ENCODE data around the gene LYPLA2. TPM values are rescaled to one million over a fixed set of nuclear protein-coding genes. Genes with fewer than 3 reads are reported as not detected.
"Not testable (repeated sequence)": the region's sequence is repeated elsewhere in the genome, so short reads cannot be mapped to it uniquely, and the experiment has no call there.

Gene LYPLA2
- total and polyA plus RNA-seq, 2 donors, result 15.8 to 40.6 TPM

DNA sequence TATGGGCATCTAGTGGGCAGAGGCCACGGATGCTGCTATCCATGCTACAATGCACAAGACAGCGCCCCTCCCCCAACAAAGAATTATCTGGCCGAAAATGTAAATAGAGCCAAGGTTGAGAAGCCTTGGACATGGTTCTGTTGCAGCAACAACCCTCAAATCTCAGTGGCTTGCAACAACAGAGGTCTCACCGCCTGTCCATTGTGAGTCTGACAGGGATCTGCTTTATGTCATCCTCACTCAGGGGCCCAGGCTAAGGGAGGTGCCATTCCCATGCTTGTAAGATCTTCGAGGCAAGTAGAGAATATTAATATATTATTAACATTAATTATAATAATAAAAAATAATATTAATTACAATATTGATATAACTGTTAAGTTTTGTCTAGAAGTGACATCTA, 22.2 kb upstream of the LYPLA2 start:
- 60% methylated on average over 5 of the region's 5 CpGs for WGBS
- H3K4me3 ChIP-seq (ENCODE audit: low read depth, low read length), result no peak overlapping the region
- DNase-seq (ENCODE audit: extremely low spot score), result no peak
- H3K4me1 ChIP-seq (ENCODE audit: insufficient read depth), result no peaks in the 10 kb centered on the region
- H3K36me3 ChIP-seq (ENCODE audit: insufficient read depth), result no peaks in the 10 kb centered on the region
- H3K27ac ChIP-seq (ENCODE audit: low read depth), result no peak overlapping the region

- Histone ChIP-seq H3K4me1 (ENCODE audit: insufficient read depth) (no peaks in the 10 kb centered on the region), H3K27ac (ENCODE audit: low read depth) (no peak overlapping the region), H3K4me3 (ENCODE audit: low read depth, low read length) (no peak overlapping the region), H3K36me3 (ENCODE audit: insufficient read depth) (no peaks in the 10 kb centered on the region)
- WGBS, result 14% methylated on average over 14 of the region's 14 CpGs
- no peak for DNase-seq (ENCODE audit: extremely low spot score)
Observed at GRCh38 chr1:23772049-23772853, 18.7 kb upstream of the LYPLA2 start.

DNA sequence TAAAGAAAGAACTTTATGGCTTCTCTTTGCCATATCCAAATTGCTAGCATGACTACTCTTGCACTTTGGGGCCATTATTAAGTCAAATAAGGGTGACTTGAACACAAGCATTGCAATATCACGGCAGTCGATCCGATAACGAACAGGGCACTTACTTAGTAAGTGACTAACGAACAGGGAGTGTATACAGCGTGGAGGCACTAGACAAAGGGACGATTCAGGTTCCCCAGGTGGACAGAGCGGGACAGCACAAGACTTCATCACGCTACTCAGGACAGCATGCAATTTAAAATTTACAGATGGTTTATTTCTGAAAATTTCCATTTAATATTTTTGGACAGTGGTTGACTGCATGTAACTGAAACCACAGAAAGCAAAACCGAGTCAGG, 18.1 kb upstream of the LYPLA2 start:
- Histone ChIP-seq H3K27ac (ENCODE audit: low read depth) (no peak overlapping the region), H3K4me1 (ENCODE audit: insufficient read depth) (no peaks in the 10 kb centered on the region), H3K36me3 (ENCODE audit: insufficient read depth) (no peaks in the 10 kb centered on the region), H3K4me3 (ENCODE audit: low read depth, low read length) (no peak overlapping the region)
- 89% methylated on average over 10 of the region's 10 CpGs for WGBS
- DNase-seq (ENCODE audit: extremely low spot score), result no peak

- WGBS, result 75% methylated on average over 6 of the region's 6 CpGs
- DNase-seq (ENCODE audit: extremely low spot score), result no peak
- Histone ChIP-seq H3K4me1 (ENCODE audit: insufficient read depth) (no peaks in the 10 kb centered on the region), H3K27ac (ENCODE audit: low read depth) (no peak overlapping the region), H3K36me3 (ENCODE audit: insufficient read depth) (no peaks in the 10 kb centered on the region), H3K4me3 (ENCODE audit: low read depth, low read length) (no peak overlapping the region)
Observed at GRCh38 chr1:23774174-23774880, 16.6 kb upstream of the LYPLA2 start.

DNA sequence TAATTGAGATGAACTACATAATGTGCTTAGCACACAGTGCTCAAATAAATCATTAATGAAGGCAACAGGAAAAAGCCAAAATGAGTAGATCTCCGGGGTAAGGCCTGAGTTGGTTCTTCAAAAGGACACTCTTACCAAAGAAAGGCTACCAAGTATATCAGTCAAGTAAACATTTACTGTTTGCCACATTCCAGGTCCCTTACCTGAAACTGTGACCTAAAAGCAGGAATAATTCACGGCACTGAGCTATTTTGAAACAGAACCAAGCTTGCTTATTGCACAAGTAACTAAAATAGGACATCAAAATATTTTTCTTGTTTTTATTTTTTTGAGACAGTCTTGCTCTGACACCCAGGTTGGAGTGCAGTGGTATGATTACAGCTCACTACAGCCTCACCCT, 14.7 kb upstream of the LYPLA2 start:
- no peaks in the 10 kb centered on the region for H3K4me1 ChIP-seq (ENCODE audit: insufficient read depth)
- WGBS, result 90% methylated on average over 2 of the region's 2 CpGs
- DNase-seq (ENCODE audit: extremely low spot score), result no peak
- no peak overlapping the region for H3K4me3 ChIP-seq (ENCODE audit: low read depth, low read length)
- no peak overlapping the region for H3K27ac ChIP-seq (ENCODE audit: low read depth)
- no peaks in the 10 kb centered on the region for H3K36me3 ChIP-seq (ENCODE audit: insufficient read depth)

GRCh38 chr1:23777979-23778814, 12.7 kb upstream of the LYPLA2 start, which contains the start of gene PITHD1:
Gene PITHD1 (plus strand): TSS chr1:23778418. CDS start chr1:23778516, 98 bp downstream.
- under 1% methylated on average over 89 of the region's 91 CpGs for WGBS
- Histone ChIP-seq H3K4me1 (ENCODE audit: insufficient read depth) (no peaks in the 10 kb centered on the region), H3K4me3 (ENCODE audit: low read depth, low read length) (peak within 1 kb of the TSS; percentile 91), H3K36me3 (ENCODE audit: insufficient read depth) (no peaks in the 10 kb centered on the region), H3K27ac (ENCODE audit: low read depth) (peak within 1 kb of the TSS; percentile 94)
- DNase-seq (ENCODE audit: extremely low spot score), result peak; percentile 59

GRCh38 chr1:23779826-23780371, 11.0 kb upstream of the LYPLA2 start:
- Histone ChIP-seq H3K27ac (ENCODE audit: low read depth) (no peak overlapping the region), H3K36me3 (ENCODE audit: insufficient read depth) (no peaks in the 10 kb centered on the region), H3K4me3 (ENCODE audit: low read depth, low read length) (no peak overlapping the region), H3K4me1 (ENCODE audit: insufficient read depth) (no peaks in the 10 kb centered on the region)
- DNase-seq (ENCODE audit: extremely low spot score), result no peak
- WGBS, result 78% methylated on average over 3 of the region's 3 CpGs

DNA sequence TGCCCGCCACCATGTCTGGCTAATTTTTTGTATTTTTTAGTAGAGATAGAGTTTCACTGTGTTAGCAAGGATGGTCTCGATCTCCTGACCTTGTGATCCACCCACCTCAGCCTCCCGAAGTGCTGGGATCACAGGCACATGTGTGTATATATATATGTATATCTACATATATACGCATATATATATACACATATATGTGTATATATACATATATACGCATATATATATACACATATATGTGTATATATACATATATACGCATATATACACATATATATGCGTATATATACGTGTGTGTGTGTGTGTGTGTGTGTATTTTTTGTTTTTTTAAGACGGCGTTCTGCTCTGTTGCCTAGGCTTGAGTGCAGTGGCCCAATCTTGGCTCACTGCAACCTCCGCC, 7.8 kb upstream of the LYPLA2 start:
- not testable (repeated sequence) for H3K4me1 ChIP-seq (ENCODE audit: insufficient read depth); DNase-seq (ENCODE audit: extremely low spot score); H3K27ac ChIP-seq (ENCODE audit: low read depth); H3K4me3 ChIP-seq (ENCODE audit: low read depth, low read length); H3K36me3 ChIP-seq (ENCODE audit: insufficient read depth)
- 89% methylated on average over 11 of the region's 11 CpGs for WGBS

DNA sequence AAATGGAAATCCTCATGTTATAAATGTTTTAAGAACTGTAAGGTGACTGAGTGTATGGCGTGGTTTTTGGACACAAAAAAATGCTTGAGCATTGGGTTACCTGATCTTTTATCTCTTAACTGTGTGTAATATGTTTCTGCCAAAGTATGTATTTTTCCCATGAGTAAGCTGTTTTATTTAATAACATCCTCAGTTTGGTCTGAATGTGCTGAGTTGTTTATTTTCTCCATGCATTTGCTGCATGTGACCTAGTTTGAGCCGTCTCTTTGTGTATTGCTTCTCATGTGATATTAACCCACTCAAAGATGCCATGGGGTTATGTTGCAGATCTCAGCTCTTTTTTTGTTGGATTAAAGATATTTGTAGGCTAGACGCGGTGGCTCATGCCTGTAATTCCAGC, 6.1 kb upstream of the LYPLA2 start:
- H3K36me3 ChIP-seq (ENCODE audit: insufficient read depth), result no peaks in the 10 kb centered on the region
- DNase-seq (ENCODE audit: extremely low spot score), result no peak
- H3K27ac ChIP-seq (ENCODE audit: low read depth), result no peak overlapping the region
- WGBS, result 79% methylated on average over 4 of the region's 4 CpGs
- no peak overlapping the region for H3K4me3 ChIP-seq (ENCODE audit: low read depth, low read length)
- H3K4me1 ChIP-seq (ENCODE audit: insufficient read depth), result no peaks in the 10 kb centered on the region

DNA sequence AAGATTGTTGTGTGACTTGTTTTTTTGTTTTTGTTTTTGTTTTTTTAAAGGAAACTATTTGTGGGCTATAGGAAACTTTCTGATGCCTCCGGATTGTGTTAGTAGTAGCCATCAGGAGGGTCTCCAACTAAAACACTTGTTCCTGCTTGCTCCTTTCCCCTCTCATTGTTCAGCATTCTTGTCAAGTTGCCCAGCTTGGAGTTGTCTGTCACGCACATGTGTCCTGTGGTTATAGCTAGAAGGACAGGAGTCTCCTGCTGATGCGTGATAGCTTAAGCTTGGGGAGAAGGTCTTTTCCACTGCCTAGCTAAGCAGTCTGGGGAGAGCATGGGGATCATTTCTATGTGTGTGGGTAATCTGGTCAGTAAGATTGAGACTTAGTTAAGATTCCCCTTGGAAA, 3.2 kb upstream of the LYPLA2 start:
- no peaks in the 10 kb centered on the region for H3K4me1 ChIP-seq (ENCODE audit: insufficient read depth)
- H3K4me3 ChIP-seq (ENCODE audit: low read depth, low read length), result no peak overlapping the region
- H3K36me3 ChIP-seq (ENCODE audit: insufficient read depth), result no peaks in the 10 kb centered on the region
- DNase-seq (ENCODE audit: extremely low spot score), result no peak
- 91% methylated on average over 3 of the region's 3 CpGs for WGBS
- no peak overlapping the region for H3K27ac ChIP-seq (ENCODE audit: low read depth)

DNA sequence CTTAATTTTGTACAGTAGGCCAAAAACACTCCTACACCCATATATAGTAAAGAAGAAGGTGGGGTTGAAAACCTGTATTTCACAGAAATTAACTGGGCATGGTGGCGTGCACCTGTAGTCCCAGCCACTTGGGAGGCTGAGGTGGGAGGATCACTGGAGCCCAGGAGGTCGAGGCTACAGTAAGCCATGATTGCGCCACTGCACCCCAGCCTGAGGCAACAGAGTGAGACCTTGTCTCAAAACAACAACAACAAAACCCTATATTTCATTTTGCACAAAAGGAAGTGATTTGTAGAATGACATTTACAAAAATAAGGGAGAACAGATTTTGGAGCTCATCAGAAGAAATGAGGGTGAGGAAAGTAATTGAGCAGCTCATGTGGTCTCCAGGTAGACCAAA, 2.2 kb upstream of the LYPLA2 start:
- H3K4me1 ChIP-seq (ENCODE audit: insufficient read depth), result no peaks in the 10 kb centered on the region
- no peaks in the 10 kb centered on the region for H3K36me3 ChIP-seq (ENCODE audit: insufficient read depth)
- 97% methylated on average over 3 of the region's 3 CpGs for WGBS
- no peak overlapping the region for H3K27ac ChIP-seq (ENCODE audit: low read depth)
- no peak overlapping the region for H3K4me3 ChIP-seq (ENCODE audit: low read depth, low read length)
- DNase-seq (ENCODE audit: extremely low spot score), result no peak

DNA sequence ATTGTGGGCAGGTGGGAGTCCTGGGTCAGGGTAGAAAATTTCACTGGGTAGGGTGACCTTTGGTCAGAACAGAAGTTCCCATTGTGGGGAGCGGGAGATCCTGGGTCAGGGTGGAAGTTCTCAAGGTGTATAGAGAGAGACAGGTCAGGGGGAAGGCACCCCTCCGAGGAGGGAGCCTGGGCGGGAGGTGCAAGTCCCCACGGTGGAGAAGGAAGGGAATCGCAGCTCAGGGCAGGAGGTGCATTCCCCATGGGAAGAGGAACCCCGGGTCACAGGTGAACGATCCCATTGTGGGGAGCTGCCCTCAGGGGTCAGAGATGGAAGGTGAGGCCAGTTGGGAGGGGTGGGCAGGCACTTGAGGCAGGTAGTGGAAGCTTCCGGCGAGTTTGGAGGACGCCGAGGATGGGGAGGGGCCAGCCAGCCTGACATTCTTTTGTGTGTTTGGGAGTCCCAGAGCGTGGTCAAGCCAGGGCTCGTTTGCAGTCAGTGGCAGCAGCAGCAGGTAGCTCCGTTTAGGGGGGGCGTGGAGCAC, 637 bp downstream of the LYPLA2 start:
- no peaks in the 10 kb centered on the region for H3K36me3 ChIP-seq (ENCODE audit: insufficient read depth)
- no peak for DNase-seq (ENCODE audit: extremely low spot score)
- under 1% methylated on average over 15 of the region's 15 CpGs for WGBS
- peak overlapping the region; percentile 83 for H3K4me3 ChIP-seq (ENCODE audit: low read depth, low read length)
- H3K4me1 ChIP-seq (ENCODE audit: insufficient read depth), result no peaks in the 10 kb centered on the region
- peak overlapping the region; percentile 34 for H3K27ac ChIP-seq (ENCODE audit: low read depth)

Data from urinary bladder (tissue), 4 donors.